Liver (tissue), 3 donors: ENCODE measurements around the gene SHF.

Source experiments
- ATF3 ChIP-seq: IDR thresholded peaks from 2 replicates; pipeline ENCODE4 v1.6.1; 2016; ENCODE audit warnings: antibody characterized with exemption
- CTCF ChIP-seq: fragments of 150-350 bp; IDR thresholded peaks from 2 replicates; pipeline ENCODE4 v1.5.1; 2017; ENCODE audit warnings: improper control_type of control experiment, low read depth, low read length; ENCODE audit not compliant: missing input control
- EGR1 ChIP-seq, 2 donors: IDR thresholded peaks; 2 replicates each; pipeline ENCODE4 v1.6.1; 2016 to 2018; ENCODE audit warnings: antibody characterized with exemption in 2 of 2, low read depth in 2 of 2
- FOXA1 ChIP-seq: IDR thresholded peaks from 2 replicates; pipeline ENCODE4 v1.6.1; 2016; ENCODE audit warnings: antibody characterized with exemption
- GABPA ChIP-seq, 2 donors: IDR thresholded peaks in 1 of 2; conservative IDR thresholded peaks in 1 of 2; 2 replicates each; pipeline ENCODE4 v1.6.1; 2016; ENCODE audit warnings: antibody characterized with exemption in 2 of 2, mild to moderate bottlenecking in 1 of 2, moderate library complexity in 1 of 2
- JUND ChIP-seq, 2 donors: IDR thresholded peaks; 2 replicates each; pipeline ENCODE4 v1.6.1; 2016; ENCODE audit warnings: antibody characterized with exemption in 2 of 2
- MAX ChIP-seq: IDR thresholded peaks from 2 replicates; pipeline ENCODE4 v1.6.1; 2016; ENCODE audit warnings: antibody characterized with exemption
- RAD21 ChIP-seq, 2 donors: IDR thresholded peaks; 2 replicates each; pipeline ENCODE4 v1.6.1; 2016; ENCODE audit warnings: antibody characterized with exemption in 2 of 2, mild to moderate bottlenecking in 2 of 2
- REST ChIP-seq: IDR thresholded peaks from 2 replicates; pipeline ENCODE4 v1.6.1; 2016; ENCODE audit warnings: antibody characterized with exemption, mild to moderate bottlenecking
- TAF1 ChIP-seq: conservative IDR thresholded peaks from 2 replicates; pipeline ENCODE4 v1.6.1; 2016; ENCODE audit warnings: antibody characterized with exemption, mild to moderate bottlenecking
- YY1 ChIP-seq: IDR thresholded peaks from 2 replicates; pipeline ENCODE4 v1.6.1; 2016; ENCODE audit warnings: antibody characterized with exemption, mild to moderate bottlenecking
- donor health status: healthy.
- donor health status: healthy.

GRCh38 chr15:45163508-45163856, 24.3 kb downstream of the SHF start:
- TF ChIP-seq CTCF (no peak), MAX (no peak), RAD21 (IDR thresholded peaks at IDR 0.05) (no peak), EGR1 (IDR thresholded peaks at IDR 0.05; ENCODE audit: low read depth in 2 of 2) (no peak), ATF3 (no peak), TAF1 (no peak), YY1 (no peak), FOXA1 (no peak), GABPA (IDR thresholded peaks at IDR 0.05 in 1 of 2, conservative IDR thresholded peaks at IDR 0.05 in 1 of 2) (no peak), JUND (IDR thresholded peaks at IDR 0.05) (no peak), REST (no peak)
